GM18951 (cell line): Measurements from ENCODE around the gene ISLR2.

Experiments used
- POLR2A ChIP-seq: IDR thresholded peaks from 4 replicates; pipeline ENCODE4 v1.6.1; 2011; ENCODE audit warnings: mild to moderate bottlenecking; ENCODE audit not compliant: insufficient read length, insufficient read depth; ENCODE audit errors: extremely low read depth
- in situ Hi-C: fragments of 300-500 bp; cut with MboI; formaldehyde crosslinking; loops from one replicate; pipeline ENCODE4 v1.12.0; 2022; ENCODE audit warnings: low sequenced_read_pairs, mixed read lengths, inconsistent platforms; ENCODE audit not compliant: unreplicated experiment

The ISLR2 gene

GRCh38 chr15:74178326-74179100 is 48.1 kb downstream of the ISLR2 start:
- no peak for TF ChIP-seq POLR2A
- in situ Hi-C loops, result no loop called here

GRCh38 chr15:74179101-74179841 is 48.9 kb downstream of the ISLR2 start:
- no peak for TF ChIP-seq POLR2A
- in situ Hi-C loops, result no loop called here

- in situ Hi-C loops, result no loop called here
These were observed 49.8 kb downstream of the ISLR2 start for GRCh38 chr15:74179983-74180880.

GRCh38 chr15:74180881-74181602 is 50.7 kb downstream of the ISLR2 start:
- no peak for TF ChIP-seq POLR2A
- in situ Hi-C loops, result no loop called here

More at GRCh38 chr15:74179983-74180880, 49.8 kb downstream of the ISLR2 start:
- no peak for TF ChIP-seq POLR2A

DNA sequence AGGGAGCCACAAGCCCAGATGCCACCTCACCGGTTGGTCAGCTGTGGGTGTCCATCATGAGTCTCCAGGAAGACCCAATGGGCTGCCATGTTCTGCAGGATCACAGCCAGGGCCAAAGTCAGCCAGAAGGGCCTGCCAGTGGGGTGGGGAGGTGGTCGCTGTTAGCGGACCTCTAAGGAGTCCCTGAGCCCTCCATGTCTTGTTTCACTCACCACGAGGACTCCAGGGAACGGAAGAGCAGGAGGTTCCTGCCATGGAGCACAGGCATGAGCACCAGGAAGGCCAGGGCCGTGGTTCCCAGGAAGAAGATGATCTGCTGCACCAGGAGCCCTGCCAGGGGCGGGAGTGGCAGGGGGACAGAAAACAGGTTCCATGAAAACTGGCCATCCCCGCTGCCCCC is 51.7 kb downstream of the ISLR2 start:
- TF ChIP-seq POLR2A, result no peak
- in situ Hi-C loops, result no loop called here

- in situ Hi-C loops, result no loop called here
- TF ChIP-seq POLR2A, result no peak
These were observed 54.3 kb downstream of the ISLR2 start for GRCh38 chr15:74184582-74185091.

DNA sequence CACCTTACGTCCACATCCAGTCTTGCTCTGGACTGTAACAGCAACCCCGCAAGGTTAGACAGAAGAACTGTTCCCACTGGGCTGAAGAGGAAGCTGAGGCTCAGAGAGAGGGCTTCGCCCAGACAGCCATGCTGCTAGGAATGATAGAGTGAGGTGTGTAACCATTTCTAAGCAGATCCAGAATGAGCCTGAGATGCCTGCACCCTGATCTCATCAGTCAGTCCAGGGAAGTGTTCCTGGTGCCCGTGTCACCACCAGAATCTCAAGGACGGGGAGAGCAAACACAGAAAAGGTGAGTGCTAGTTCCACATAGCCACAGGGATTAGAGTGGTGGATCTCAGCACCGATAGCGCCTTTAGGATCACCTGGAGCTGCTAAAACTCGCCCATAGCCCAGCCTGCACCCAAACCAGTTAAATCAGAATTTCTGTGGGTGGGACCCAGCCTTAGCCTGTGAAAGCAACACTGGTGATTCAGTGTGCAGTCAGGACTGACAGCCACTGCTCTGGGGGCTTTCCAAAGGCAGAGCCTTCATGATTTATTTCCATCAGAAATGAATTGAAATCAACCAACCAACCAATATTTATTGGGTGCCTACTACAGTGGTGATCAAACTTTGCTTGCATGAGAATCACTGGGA is 55.4 kb downstream of the ISLR2 start:
- in situ Hi-C loops, result no loop called here
- TF ChIP-seq POLR2A, result no peak
